HUDEP-2 (cell line): ENCODE measurements around the gene SUN5.
A peak's percentile ranks its signal among the peaks of the same experiment; 100 is the strongest.
"Not testable (repeated sequence)": the region's sequence is repeated elsewhere in the genome, so short reads cannot be mapped to it uniquely, and the experiment has no call there.

Source experiments
- DNase-seq, 76 experiments: peaks; one replicate each; lab custom pipeline; 2025; ENCODE audit not compliant: unreplicated experiment in 76 of 76; lab: John Stamatoyannopoulos, UW

Gene SUN5

GRCh38 chr20:32966881-32967781 is 37.1 kb downstream of the SUN5 start:
- DNase-seq: no peak

- DNase-seq: no peak
Observed at GRCh38 chr20:32966382-32966781, 37.9 kb downstream of the SUN5 start.

GRCh38 chr20:32965581-32966373 is 38.5 kb downstream of the SUN5 start:
- no peak for DNase-seq

- DNase-seq: no peak
Observed at GRCh38 chr20:32965115-32965514, 39.1 kb downstream of the SUN5 start.

- DNase-seq: no peak
Observed at GRCh38 chr20:32964575-32964974, 39.7 kb downstream of the SUN5 start.

- DNase-seq: no peak
Observed at GRCh38 chr20:32963176-32963575, 41.1 kb downstream of the SUN5 start.

GRCh38 chr20:32962646-32963045 is 41.6 kb downstream of the SUN5 start:
- not testable (repeated sequence) for DNase-seq

- DNase-seq: no peak
Observed at GRCh38 chr20:32962053-32962452, 42.2 kb downstream of the SUN5 start.

- DNase-seq: no peak
Observed at GRCh38 chr20:32960849-32961731, 43.1 kb downstream of the SUN5 start.

GRCh38 chr20:32960222-32960518 is 44.1 kb downstream of the SUN5 start:
- DNase-seq: no peak

- DNase-seq: no peak
Observed at GRCh38 chr20:32959351-32960221, 44.6 kb downstream of the SUN5 start.

GRCh38 chr20:32958574-32958973 is 45.7 kb downstream of the SUN5 start:
- no peak for DNase-seq

- no peak for DNase-seq
Observed at GRCh38 chr20:32957459-32957858, 46.8 kb downstream of the SUN5 start.

- DNase-seq: not testable (repeated sequence)
Observed at GRCh38 chr20:32950539-32950938, 53.7 kb downstream of the SUN5 start.

- DNase-seq: no peak
Observed at GRCh38 chr20:32946629-32947028, 57.6 kb downstream of the SUN5 start.

GRCh38 chr20:32945710-32946221 is 58.5 kb downstream of the SUN5 start:
- DNase-seq: peak in 6 of 76 experiments; percentile 0 to 15 (median 10)

GRCh38 chr20:32943490-32944052 is 60.7 kb downstream of the SUN5 start:
- no peak for DNase-seq

GRCh38 chr20:32941155-32941885 is 62.9 kb downstream of the SUN5 start:
- no peak for DNase-seq

- no peak for DNase-seq
Observed at GRCh38 chr20:32934580-32934979, 69.7 kb downstream of the SUN5 start.
